IPS-11a (cell line): ENCODE measurements around the gene SIGMAR1.

Experiments used
- H3K4me3 ChIP-seq: one replicate; pipeline ENCODE4 v1.5.1; 2013; ENCODE audit warnings: low read depth, low read length, control low read depth

Gene SIGMAR1

DNA sequence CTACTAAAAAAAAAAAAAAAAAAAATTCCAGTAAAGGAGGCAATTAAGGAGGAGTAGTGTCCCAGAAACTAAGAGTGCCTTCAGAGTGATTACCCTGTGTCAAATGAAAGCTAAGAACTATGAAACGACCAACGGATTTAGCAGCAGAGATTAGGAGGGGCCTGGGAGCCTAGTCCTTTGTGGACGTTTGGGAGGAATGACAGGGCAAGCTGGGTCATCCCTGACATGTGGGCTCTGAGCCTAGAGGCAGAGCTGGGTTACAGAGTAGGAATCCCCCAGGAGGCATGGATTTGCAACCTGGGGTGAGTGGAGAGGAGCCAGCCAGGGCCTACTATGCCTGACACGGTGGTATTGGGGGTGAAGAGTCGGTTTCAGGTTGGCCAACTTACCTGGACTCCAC lies 4.4 kb downstream of the SIGMAR1 start:
- no peak overlapping the region for H3K4me3 ChIP-seq

GRCh38 chr9:34630402-34631154 lies 7.0 kb downstream of the SIGMAR1 start:
- no peak overlapping the region for H3K4me3 ChIP-seq

DNA sequence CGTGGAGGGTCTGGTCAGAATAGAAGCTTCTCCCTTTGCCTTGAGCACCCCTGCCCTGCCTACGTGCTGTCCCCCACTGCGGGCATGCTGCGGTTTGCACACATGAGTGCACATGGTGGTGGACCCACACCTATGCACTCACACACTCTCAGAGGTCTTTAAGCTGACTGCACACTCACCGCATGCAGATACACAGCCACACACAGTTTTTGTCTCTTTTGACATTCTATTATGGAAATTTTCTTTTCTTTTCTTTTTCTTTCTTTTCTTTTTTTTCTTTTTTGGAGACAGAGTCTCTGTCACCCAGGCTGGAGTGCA lies 8.1 kb downstream of the SIGMAR1 start:
- peak overlapping the region; percentile 29 for H3K4me3 ChIP-seq

GRCh38 chr9:34628656-34629490 lies 8.7 kb downstream of the SIGMAR1 start, which contains the start of gene ARID3C:
TSS of gene ARID3C (minus strand) at chr9:34629066. CDS start at chr9:34628014, 1,052 bp downstream.
- peak within 1 kb of the TSS; percentile 29 for H3K4me3 ChIP-seq

DNA sequence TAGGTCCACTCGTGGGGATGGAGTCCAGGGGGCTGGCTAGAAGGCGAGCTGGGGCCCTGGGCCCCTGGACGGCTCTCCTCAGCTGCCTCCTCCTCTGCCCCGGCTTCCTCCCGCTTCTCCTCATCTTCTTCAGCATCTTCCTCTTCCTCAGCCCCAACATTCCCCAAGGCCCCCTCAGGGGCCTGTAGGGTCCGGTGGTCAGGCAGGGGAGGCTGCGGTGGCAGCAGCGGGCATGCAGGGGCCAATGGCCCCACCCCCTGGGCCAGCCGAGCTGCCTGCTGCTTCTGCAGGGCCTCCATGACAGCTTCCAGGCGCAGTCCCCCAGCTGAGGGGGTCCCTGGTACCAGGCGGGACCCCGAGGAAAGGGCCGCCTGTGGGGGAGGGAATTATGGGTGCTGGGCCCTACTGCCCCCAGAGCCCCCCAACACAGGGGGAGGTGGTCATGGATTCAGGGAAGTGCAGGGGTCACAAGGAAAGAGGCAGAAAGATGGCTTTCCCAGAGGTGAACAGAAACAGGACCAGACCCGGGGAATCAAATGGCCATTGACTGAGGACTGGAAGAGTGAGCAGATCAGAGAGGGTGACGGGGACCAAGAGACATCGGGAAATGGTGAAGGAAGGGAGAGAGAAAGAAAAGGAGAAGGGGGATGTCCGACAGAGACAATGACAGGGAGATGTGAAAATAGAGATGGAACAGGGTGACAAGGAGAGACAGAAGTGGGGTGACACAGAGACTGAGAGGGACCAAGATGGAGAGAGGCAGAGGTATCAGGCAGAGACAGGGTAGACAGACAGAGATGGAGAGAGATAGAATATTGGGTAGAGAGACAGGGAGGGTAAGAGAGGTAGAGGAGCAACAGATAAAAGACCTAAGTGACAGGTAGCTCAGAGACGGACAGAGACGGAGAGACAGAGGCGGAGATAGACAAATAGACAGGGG lies 9.6 kb downstream of the SIGMAR1 start:
- H3K4me3 ChIP-seq: peak overlapping the region; percentile 6

DNA sequence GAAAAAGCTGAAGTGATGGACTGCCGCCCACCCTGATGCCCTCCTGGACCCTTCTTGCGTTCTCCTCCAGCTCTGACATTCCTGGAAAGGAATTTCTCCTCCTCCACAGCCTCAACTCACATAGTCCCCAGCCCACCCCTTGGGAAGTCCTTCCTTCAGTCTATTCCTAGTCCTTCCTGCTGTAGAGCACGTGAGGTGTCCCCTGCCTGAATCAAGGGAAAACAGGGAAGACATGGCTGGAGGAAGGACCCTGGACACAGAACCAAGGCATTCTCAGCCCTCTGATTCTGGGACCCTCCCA lies 12.5 kb downstream of the SIGMAR1 start:
- no peak overlapping the region for H3K4me3 ChIP-seq

DNA sequence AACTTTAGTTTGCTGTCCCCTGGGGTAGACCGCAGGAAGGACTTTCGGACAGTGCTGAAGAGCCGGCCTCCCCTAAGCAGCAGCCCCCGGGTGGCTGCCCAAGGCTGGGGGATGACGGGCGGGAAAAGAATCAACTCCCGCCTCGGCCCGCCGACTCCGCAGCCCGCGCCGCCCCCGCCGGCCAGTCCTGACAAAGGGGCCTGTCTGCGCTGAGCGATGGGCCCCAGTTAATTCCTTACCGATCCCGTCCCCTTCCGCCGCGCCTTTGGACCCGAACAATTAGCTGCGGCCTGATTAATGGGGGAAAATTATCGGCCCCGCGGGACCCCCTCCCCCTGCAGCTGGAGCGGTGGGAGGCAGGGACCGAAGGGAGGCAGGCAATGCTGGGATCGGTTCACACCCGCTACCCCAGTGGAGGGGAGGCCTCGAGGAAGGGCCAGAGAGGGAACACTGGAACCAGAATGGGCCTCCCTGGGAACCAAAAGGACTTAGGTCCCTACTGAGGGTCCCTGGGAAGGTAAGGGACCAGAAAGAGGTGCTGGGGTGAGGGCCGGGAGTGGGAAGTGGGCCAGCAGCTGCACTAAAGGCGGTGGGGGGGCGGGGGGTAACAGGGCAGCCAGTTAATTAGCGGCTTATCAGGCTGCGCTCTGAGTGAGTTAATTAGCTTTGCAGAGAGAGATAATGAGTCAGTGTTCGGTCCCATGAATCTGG lies 13.0 kb downstream of the SIGMAR1 start:
- no peak overlapping the region for H3K4me3 ChIP-seq

GRCh38 chr9:34623374-34624235 lies 14.0 kb downstream of the SIGMAR1 start:
- no peak overlapping the region for H3K4me3 ChIP-seq

- peak within 1 kb of the TSS; percentile 75 for H3K4me3 ChIP-seq
These were observed 17.3 kb downstream of the SIGMAR1 start, which contains the start of gene DCTN3 for GRCh38 chr9:34620061-34620994. TSS of gene DCTN3 (minus strand) at chr9:34620495. CDS start at chr9:34620464, 31 bp downstream.

DNA sequence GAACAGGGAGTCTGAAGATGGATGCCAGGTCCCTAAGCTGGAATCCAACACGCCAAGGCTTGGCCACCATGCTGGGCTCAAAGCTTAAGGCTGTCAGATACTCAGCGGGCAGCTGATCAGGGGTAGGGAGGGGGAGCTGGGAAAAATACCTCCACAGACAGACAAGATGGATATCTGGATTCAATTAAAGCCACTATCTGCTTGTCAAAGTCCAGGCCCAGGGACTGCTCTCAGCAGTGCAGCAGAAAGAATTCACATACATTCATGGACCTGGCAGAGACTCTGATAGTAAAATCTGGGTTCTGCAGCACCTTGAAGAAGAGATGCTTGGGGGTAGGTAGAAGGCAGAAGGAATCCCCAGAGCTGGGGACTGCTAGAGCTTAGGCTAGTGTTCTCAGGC lies 22.5 kb downstream of the SIGMAR1 start:
- no peak overlapping the region for H3K4me3 ChIP-seq

- H3K4me3 ChIP-seq: peak overlapping the region; percentile 67
These were observed 24.7 kb downstream of the SIGMAR1 start for GRCh38 chr9:34612788-34613390.

- H3K4me3 ChIP-seq: peak within 1 kb of the TSS; percentile 67
These were observed 25.5 kb downstream of the SIGMAR1 start, which contains the start of gene RPP25L for GRCh38 chr9:34611811-34612787. TSS of gene RPP25L (minus strand) at chr9:34612097. CDS start at chr9:34611296, 801 bp downstream.

- H3K4me3 ChIP-seq: peak overlapping the region; percentile 67
These were observed 26.3 kb downstream of the SIGMAR1 start for GRCh38 chr9:34611251-34611810.

- H3K4me3 ChIP-seq: peak overlapping the region; percentile 67
These were observed 27.0 kb downstream of the SIGMAR1 start for GRCh38 chr9:34610434-34611206.

GRCh38 chr9:34607331-34607730 lies 30.3 kb downstream of the SIGMAR1 start:
- no peak overlapping the region for H3K4me3 ChIP-seq

GRCh38 chr9:34606905-34607304 lies 30.7 kb downstream of the SIGMAR1 start:
- H3K4me3 ChIP-seq: no peak overlapping the region
